ENCODE data around the gene FGF2. TPM values are rescaled to one million over a fixed set of nuclear protein-coding genes. Genes with fewer than 3 reads are reported as not detected.
"Not testable (repeated sequence)": the region's sequence is repeated elsewhere in the genome, so short reads cannot be mapped to it uniquely, and the experiment has no call there.

FGF2 gene
- total RNA-seq, 4 donors from 2014 or later, result 27.0 to 46.4 (median 32.1) TPM

DNA sequence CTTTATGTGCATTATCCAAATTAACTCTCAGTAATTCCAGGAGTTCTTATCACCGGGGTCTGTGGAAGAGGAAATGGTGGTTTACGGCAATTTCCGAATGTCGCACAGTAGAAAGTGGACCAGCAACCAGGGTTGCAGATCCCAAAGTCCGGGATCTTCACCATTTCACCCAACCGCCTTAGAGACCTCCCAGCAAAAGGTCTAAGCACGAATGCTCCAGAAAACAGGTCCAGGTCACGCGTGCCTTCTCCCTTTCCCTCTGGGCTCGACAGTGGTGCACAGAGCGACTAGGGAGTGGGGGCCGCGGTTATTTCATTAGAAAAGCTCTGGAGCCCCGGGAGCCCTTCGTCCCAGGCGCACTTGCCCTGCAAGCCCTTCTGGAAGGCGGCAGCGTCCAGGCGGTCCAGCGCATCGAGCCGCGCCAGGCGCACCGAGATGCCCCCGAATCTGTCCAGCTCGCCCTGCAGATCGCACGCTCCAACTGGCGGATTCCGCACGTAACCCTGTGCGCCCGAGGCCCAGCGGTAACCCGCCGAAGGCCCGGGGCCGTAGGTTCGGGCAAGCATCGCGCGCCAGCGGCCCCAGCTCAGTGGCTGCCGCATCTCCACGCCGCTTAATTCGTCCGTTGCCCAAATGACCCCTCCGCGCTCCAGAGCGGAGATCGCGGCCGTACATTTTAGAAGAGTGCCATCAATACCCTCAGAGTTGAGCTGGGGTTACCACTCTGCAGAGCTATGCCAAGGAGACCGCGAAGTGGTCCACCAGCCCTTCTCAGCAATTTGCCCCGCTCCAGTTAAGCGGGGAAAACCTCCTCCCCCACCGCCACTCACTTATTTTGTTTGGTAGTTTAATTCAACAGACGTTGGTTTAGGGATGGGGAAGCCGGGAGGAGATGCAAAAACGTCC, 95.6 kb downstream of the FGF2 start, which contains the start of gene NUDT6:
Gene NUDT6, minus strand, starts transcription at position 627 of the 906 bp plus-strand sequence. Its CDS starts 25 bp downstream, at position 602.
- under 1% methylated on average over 24 of the region's 63 CpGs for WGBS
- DNase-seq (ENCODE audit: extremely low spot score), result peak; percentile 92
- Histone ChIP-seq H3K4me1 (peaks cover 15 to 42% (median 24%) of the 10 kb centered on the region in 4 donors), H3K36me3 (no peaks in the 10 kb centered on the region), H3K9me3 (no peaks in the 10 kb centered on the region), H3K27ac (replicated peaks in 1 of 4) (peak within 1 kb of the TSS; percentile 73 to 85 (median 84)), H3K4me3 (peak within 1 kb of the TSS; percentile 80 to 95 (median 88)), H3K27me3 (no peaks in the 10 kb centered on the region)
- intact Hi-C loops (cut with DNase I), result loop anchor here (2.0 to 10.0 kb wide), 3 partner anchors 95 to 317 kb away; partner anchors contain the start of gene FGF2
- TF ChIP-seq POLR2AphosphoS5 (IDR thresholded peaks at IDR 0.05) (peak; percentile 6), POLR2A (IDR thresholded peaks at IDR 0.05; ENCODE audit: low read depth) (no peak)

DNA sequence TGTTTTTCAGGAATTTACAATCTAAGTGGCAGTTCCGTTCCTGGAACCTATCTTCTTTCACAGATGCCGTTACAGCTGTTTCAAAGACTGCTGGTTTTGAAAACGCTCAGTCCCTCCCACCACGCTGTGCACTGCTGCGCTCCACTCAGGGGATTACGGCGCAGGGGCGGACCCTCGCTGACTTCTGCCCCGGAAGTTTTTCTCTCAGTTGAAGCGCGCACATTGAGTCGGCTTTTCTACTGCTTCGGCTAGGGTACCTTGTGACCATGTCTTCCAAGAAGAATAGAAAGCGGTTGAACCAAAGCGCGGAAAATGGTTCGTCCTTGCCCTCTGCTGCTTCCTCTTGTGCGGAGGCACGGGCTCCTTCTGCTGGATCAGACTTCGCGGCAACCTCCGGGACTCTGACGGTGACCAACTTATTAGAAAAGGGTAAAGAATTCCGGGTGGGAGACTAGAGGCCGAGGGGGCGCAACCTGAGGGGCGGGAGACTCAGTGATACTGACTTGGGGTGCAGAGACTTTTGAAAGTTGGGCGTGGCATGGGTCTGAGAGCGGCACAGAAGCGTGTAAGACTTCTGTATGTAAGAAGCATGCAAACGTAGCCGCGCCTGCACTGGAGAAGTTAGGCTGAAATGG, 96.4 kb downstream of the FGF2 start:
- H3K9me3 ChIP-seq, result no peaks in the 10 kb centered on the region
- peak overlapping the region; percentile 73 to 85 (median 84) for H3K27ac ChIP-seq (replicated peaks in 1 of 4)
- no peaks in the 10 kb centered on the region for H3K27me3 ChIP-seq
- H3K4me1 ChIP-seq, result peaks cover 15 to 42% (median 24%) of the 10 kb centered on the region in 4 donors
- peak overlapping the region; percentile 80 to 95 (median 88) for H3K4me3 ChIP-seq
- intact Hi-C loops (cut with DNase I), result loop anchor here (2.0 to 10.0 kb wide), 3 partner anchors 96 to 318 kb away; partner anchors contain the start of gene FGF2
- peak; percentile 96 for DNase-seq (ENCODE audit: extremely low spot score)
- TF ChIP-seq EP300 (IDR thresholded peaks at IDR 0.05), result no peak
- TF ChIP-seq POLR2AphosphoS5 (IDR thresholded peaks at IDR 0.05), result peak; percentile 25 to 70
- TF ChIP-seq, protein P1, sequence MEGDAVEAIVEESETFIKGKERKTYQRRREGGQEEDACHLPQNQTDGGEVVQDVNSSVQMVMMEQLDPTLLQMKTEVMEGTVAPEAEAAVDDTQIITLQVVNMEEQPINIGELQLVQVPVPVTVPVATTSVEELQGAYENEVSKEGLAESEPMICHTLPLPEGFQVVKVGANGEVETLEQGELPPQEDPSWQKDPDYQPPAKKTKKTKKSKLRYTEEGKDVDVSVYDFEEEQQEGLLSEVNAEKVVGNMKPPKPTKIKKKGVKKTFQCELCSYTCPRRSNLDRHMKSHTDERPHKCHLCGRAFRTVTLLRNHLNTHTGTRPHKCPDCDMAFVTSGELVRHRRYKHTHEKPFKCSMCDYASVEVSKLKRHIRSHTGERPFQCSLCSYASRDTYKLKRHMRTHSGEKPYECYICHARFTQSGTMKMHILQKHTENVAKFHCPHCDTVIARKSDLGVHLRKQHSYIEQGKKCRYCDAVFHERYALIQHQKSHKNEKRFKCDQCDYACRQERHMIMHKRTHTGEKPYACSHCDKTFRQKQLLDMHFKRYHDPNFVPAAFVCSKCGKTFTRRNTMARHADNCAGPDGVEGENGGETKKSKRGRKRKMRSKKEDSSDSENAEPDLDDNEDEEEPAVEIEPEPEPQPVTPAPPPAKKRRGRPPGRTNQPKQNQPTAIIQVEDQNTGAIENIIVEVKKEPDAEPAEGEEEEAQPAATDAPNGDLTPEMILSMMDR (IDR thresholded peaks at IDR 0.05), result no peak
- no peaks in the 10 kb centered on the region for H3K36me3 ChIP-seq
- 0% methylated on average over 31 of the region's 34 CpGs for WGBS

DNA sequence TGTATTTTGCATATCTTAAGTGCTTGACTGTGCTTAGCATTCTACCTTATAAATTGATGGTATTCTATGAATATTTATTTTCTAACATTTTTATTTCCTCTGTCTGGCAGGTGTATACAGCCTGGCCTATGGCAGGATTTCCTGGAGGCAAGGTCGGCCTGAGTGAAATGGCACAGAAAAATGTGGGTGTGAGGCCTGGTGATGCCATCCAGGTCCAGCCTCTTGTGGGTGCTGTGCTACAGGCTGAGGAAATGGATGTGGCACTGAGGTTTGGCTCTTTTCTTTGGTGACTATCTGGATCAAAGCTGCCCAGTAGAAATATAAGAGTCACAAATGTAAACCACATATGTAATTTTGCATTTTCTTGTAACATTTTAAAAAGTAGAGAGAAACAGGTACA, 102.3 kb downstream of the FGF2 start:
- H3K36me3 ChIP-seq, result peaks cover 0 to 40% (median 23%) of the 10 kb centered on the region in 4 donors
- H3K27me3 ChIP-seq, result no peaks in the 10 kb centered on the region
- peaks cover 3 to 15% (median 10%) of the 10 kb centered on the region in 4 donors for H3K4me1 ChIP-seq
- no peak overlapping the region for H3K27ac ChIP-seq (replicated peaks in 1 of 4)
- intact Hi-C loops (cut with DNase I), result loop anchor here (10.0 kb wide), 1 partner anchor 324 kb away; no protein-coding TSS in a partner anchor
- no peaks in the 10 kb centered on the region for H3K9me3 ChIP-seq
- DNase-seq (ENCODE audit: extremely low spot score), result no peak
- WGBS, result 89% methylated on average over 1 of the region's 1 CpG
- H3K4me3 ChIP-seq, result no peak overlapping the region
- TF ChIP-seq, protein P1 (IDR thresholded peaks at IDR 0.05), result no peak
- no peak for TF ChIP-seq POLR2A (IDR thresholded peaks at IDR 0.05; ENCODE audit: low read depth)
- no peak for TF ChIP-seq POLR2AphosphoS5 (IDR thresholded peaks at IDR 0.05)
- TF ChIP-seq EP300 (IDR thresholded peaks at IDR 0.05), result no peak

DNA sequence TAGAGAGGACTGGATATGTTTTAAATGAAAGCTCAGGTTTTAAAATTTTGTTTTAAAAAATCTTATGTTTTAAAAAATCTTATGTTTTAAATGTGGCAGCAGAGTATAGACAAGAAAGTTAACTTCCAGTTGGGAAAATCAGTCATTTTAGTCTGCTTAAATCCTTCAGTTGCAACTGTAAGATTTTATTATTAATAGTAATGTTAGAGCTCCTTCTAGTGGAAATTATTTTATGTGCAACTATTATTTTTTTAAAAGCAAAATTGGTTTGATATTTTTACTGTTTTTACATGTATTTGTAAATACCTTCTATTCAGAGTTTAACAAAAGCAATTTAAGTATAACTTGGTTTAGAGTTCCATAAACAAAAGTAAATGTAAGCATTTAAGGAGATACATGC, 104.2 kb downstream of the FGF2 start:
- TF ChIP-seq, protein P1 (IDR thresholded peaks at IDR 0.05), result peak; percentile 18 to 74 (median 70)
- no peak for TF ChIP-seq POLR2AphosphoS5 (IDR thresholded peaks at IDR 0.05)
- H3K4me1 ChIP-seq, result no peaks in the 10 kb centered on the region
- H3K4me3 ChIP-seq, result no peak overlapping the region
- H3K27ac ChIP-seq (replicated peaks in 1 of 4), result no peak overlapping the region
- no peak for DNase-seq (ENCODE audit: extremely low spot score)
- no peaks in the 10 kb centered on the region for H3K27me3 ChIP-seq
- intact Hi-C loops (cut with DNase I), result no loop called here
- H3K36me3 ChIP-seq, result peaks cover 6 to 54% (median 40%) of the 10 kb centered on the region in 4 donors
- no peaks in the 10 kb centered on the region for H3K9me3 ChIP-seq

DNA sequence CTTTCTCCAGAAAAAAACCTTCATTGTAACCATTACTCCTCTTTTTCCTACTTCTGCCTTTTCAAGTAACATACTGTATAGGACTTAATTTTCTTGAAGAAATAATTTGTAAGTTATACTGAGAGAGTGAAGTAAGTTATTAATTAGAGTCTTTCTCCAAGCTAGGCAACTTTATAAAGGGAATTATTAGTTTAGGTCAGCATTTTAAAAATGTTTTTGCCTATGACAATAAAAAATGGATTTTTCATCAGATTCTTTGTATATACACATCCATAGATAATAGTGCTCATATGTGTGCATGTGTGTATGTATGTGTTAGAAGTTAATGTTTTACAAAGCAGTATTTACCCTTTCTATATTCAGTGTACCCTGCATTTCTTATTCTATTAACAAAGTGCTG, 106.1 kb downstream of the FGF2 start:
- no peak for DNase-seq (ENCODE audit: extremely low spot score)
- Histone ChIP-seq H3K36me3 (peaks cover 19 to 71% (median 55%) of the 10 kb centered on the region in 4 donors), H3K27me3 (no peaks in the 10 kb centered on the region), H3K4me1 (no peaks in the 10 kb centered on the region), H3K9me3 (no peaks in the 10 kb centered on the region), H3K4me3 (no peak overlapping the region), H3K27ac (replicated peaks in 1 of 4) (no peak overlapping the region)
- intact Hi-C loops (cut with DNase I), result loop anchor here (2.0 kb wide), 1 partner anchor 176 kb away; no protein-coding TSS in a partner anchor
- no peak for TF ChIP-seq EP300 (IDR thresholded peaks at IDR 0.05)
- TF ChIP-seq POLR2AphosphoS5 (IDR thresholded peaks at IDR 0.05), result no peak
- TF ChIP-seq POLR2A (IDR thresholded peaks at IDR 0.05; ENCODE audit: low read depth), result no peak
- TF ChIP-seq, protein P1 (IDR thresholded peaks at IDR 0.05), result no peak

DNA sequence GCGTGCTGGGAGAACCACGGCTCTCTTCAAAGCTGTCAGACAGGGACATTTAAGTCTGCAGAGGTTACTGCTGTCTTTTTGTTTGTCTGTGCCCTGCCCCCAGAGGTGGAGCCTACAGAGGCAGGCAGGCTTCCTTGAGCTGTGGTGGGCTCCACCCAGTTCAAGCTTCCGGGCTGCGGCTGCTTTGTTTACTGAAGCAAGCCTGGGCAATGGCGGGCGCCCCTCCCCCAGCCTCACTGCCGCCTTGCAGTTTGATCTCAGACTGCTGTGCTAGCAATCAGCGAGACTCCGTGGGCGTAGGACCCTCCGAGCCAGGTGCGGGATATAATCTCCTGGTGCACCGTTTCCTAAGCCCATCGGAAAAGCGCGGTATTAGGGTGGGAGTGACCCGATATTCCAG, 118.5 kb downstream of the FGF2 start:
- H3K4me3 ChIP-seq, result not testable (repeated sequence)
- peaks cover 28 to 49% (median 34%) of the 10 kb centered on the region in 4 donors for H3K36me3 ChIP-seq

More for the DNA sequence above, 118.5 kb downstream of the FGF2 start:
- H3K4me1 ChIP-seq; DNase-seq (ENCODE audit: extremely low spot score); H3K27me3 ChIP-seq; H3K27ac ChIP-seq (replicated peaks in 1 of 4); intact Hi-C loops (cut with DNase I); H3K9me3 ChIP-seq: not testable (repeated sequence)
- 100% methylated on average over 8 of the region's 17 CpGs for WGBS
